RKO (cell line): ENCODE data around the gene RTKN2.

Experiments used
- DNase-seq: peaks from one replicate; pipeline ENCODE4 v3.0.0-alpha.2; 2016; ENCODE audit warnings: low spot score

RTKN2 gene

GRCh38 chr10:62217683-62218082, 51.0 kb downstream of the RTKN2 start:
- no peak for DNase-seq

- no peak for DNase-seq
Measured at GRCh38 chr10:62214364-62214874, 54.2 kb downstream of the RTKN2 start.

- DNase-seq: no peak
Measured at GRCh38 chr10:62205750-62206399, 62.8 kb downstream of the RTKN2 start.

- DNase-seq: no peak
Measured at GRCh38 chr10:62199584-62199983, 69.1 kb downstream of the RTKN2 start.

- no peak for DNase-seq
Measured at GRCh38 chr10:62196528-62196927, 72.1 kb downstream of the RTKN2 start.

- no peak for DNase-seq
Measured at GRCh38 chr10:62195675-62195926, 73.0 kb downstream of the RTKN2 start.

- no peak for DNase-seq
Measured at GRCh38 chr10:62194924-62195674, 73.5 kb downstream of the RTKN2 start.

- DNase-seq: no peak
Measured at GRCh38 chr10:62193479-62193878, 75.2 kb downstream of the RTKN2 start.

- no peak for DNase-seq
Measured at GRCh38 chr10:62189131-62189530, 79.5 kb downstream of the RTKN2 start.

- DNase-seq: no peak
Measured at GRCh38 chr10:62188021-62188616, 80.5 kb downstream of the RTKN2 start.

- no peak for DNase-seq
Measured at GRCh38 chr10:62186999-62187675, 81.5 kb downstream of the RTKN2 start.

- no peak for DNase-seq
Measured at GRCh38 chr10:62185919-62186692, 82.5 kb downstream of the RTKN2 start.

GRCh38 chr10:62183857-62184795, 84.5 kb downstream of the RTKN2 start:
- no peak for DNase-seq

GRCh38 chr10:62183442-62183841, 85.2 kb downstream of the RTKN2 start:
- no peak for DNase-seq

GRCh38 chr10:62182595-62182994, 86.0 kb downstream of the RTKN2 start:
- DNase-seq: no peak

GRCh38 chr10:62182171-62182570, 86.5 kb downstream of the RTKN2 start:
- DNase-seq: no peak

- DNase-seq: no peak
Measured at GRCh38 chr10:62180677-62181076, 88.0 kb downstream of the RTKN2 start.

- DNase-seq: no peak
Measured at GRCh38 chr10:62178568-62178967, 90.1 kb downstream of the RTKN2 start.

GRCh38 chr10:62177111-62177510, 91.5 kb downstream of the RTKN2 start:
- DNase-seq: no peak

GRCh38 chr10:62175251-62175650, 93.4 kb downstream of the RTKN2 start:
- DNase-seq: no peak

- DNase-seq: no peak
Measured at GRCh38 chr10:62172465-62172864, 96.2 kb downstream of the RTKN2 start.
